ENCODE results near the gene INPPL1.

INPPL1 gene

DNA sequence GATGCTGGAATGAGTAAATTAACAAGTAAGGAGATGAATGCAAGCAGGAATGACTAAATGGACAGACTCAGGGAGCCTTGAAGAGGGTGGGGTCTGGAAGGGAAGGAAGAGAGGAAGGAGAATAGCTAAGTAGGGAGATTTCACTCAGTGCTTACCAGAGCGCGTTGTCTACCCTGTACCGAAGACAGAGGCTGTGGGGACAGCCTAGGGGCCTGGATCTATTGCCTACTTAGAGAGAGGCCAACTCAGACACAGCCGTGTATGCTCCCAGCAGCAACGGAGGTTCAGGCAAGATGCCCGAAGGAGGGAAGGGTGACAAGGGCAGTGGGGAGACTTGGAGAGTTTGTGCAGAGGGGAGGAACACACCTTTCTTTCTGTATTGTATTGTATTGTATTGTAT lies 7.9 kb upstream of the INPPL1 start, which contains the start of gene FOLR2:
TSS of gene FOLR2 (plus strand) at position 157 of the 400 bp plus-strand sequence. CDS start 1,791 bp downstream, outside the sequence.
- DNase-seq (ENCODE audit: low spot score), result no peak

DNA sequence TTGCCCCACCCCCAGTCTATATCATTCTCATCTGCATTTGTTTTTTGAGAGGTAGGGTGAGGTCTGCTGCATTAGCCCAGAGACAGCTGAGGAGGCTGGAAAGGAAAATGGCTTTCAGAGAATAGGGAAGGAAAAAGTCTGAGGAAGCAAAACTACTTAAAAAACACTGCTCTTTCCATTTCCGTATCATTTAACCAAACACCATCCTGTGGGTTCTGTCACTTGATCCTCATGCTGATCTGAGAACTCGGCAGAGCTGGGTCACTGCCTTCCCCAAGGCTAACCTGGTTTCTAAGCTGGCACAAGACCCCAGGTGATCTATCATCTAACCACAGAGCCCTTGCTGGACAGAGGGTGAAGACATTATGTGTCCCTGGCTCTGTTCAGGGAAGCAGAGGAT lies 6.7 kb upstream of the INPPL1 start:
- DNase-seq (ENCODE audit: low spot score), result no peak

DNA sequence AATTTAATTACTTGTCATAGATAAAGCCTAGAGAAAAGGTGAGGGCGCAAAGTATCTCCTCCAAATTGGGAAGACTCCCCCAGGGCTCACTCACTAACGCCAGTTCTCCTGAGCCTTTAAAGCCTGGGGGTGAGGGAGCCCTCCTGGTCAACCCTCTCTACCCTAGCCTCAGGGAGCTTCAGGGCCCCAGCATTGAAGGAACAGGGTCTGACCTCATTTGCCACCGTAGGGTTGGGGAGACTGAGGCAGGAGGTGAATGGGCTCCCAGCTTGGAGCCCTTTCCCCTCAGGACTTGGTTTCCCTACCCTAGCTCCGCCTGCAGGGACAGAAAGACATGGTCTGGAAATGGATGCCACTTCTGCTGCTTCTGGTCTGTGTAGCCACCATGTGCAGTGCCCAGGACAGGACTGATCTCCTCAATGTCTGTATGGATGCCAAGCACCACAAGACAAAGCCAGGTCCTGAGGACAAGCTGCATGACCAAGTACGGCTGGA lies 6.3 kb upstream of the INPPL1 start:
- DNase-seq (ENCODE audit: low spot score), result no peak

DNA sequence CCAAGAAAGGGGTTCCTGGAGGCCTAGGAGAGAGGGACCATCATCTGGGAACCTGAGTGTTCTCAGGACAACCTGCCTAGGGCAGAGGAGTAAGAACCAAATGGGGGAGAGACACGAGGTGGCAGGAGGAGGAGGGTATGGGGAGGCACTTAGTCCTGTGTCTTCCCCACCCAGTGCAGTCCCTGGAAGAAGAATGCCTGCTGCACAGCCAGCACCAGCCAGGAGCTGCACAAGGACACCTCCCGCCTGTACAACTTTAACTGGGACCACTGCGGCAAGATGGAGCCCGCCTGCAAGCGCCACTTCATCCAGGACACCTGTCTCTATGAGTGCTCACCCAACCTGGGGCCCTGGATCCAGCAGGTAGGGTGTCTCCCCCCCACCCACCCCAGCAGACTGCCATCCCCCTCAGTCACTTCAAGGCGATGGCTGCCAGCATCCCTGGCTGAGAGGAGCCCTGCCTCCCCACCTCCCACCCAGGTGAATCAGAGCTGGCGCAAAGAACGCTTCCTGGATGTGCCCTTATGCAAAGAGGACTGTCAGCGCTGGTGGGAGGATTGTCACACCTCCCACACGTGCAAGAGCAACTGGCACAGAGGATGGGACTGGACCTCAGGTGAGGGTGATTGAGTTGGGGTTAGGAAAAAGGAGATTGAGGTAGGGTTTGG lies 3.7 kb upstream of the INPPL1 start:
- no peak for DNase-seq (ENCODE audit: low spot score)

DNA sequence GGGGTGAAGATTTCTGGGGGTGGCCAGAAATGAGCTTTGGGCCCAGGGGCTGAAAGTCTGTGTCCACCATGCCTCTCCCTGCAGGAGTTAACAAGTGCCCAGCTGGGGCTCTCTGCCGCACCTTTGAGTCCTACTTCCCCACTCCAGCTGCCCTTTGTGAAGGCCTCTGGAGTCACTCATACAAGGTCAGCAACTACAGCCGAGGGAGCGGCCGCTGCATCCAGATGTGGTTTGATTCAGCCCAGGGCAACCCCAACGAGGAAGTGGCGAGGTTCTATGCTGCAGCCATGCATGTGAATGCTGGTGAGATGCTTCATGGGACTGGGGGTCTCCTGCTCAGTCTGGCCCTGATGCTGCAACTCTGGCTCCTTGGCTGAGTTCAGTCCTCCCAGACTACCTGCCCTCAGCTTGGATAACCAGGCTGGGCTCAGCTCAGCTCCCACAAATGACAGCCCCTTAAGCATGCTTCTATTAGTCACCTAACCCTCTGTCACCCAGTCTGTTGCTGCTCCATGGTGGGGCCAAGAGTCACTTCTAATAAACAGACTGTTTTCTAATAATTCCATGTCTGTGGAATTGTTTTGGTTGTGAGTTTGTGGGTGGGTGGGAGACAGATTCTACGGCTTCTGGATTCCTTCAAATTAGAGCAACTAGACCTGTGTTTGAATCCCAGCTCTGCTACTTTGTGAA lies 3.0 kb upstream of the INPPL1 start:
- no peak for DNase-seq (ENCODE audit: low spot score)

DNA sequence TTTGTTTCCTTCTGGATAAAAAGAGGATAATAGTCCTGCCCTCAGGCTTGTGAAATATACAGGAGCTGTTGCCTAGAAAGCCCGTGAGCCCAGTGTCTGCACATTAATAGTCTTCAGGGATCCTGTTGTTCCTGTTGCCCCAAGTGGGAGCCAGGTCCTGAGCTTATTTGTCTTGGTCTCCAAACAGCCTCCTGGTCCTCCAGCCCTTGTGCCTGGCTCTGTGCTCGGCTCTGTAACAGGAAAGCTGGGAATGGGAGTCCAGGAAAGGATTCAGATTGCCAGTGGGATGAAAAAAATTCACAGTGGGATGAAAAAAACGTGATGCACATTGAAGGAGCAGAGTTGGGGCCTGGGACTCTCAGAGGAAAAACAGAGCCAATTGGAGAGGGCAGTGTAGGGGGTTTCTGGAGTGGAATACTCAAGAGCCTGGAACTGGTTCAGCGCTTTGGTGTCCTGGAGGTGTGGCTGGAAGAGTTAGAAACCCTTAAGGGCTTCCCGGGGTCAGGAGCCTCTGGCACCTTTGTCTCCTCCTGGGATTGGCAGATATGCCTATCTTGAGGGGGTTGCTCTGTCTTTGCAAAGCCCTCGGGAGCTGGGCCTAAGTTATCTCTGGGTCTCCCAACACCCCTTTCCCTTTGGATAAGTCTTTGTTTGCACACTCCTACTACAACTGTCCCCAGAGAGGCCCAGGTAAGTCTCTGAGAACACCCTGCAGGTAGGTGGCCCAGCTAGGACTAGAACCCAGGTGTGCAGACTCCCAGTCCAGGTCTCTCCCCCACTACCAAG lies 2.3 kb upstream of the INPPL1 start:
- DNase-seq (ENCODE audit: low spot score), result no peak

DNA sequence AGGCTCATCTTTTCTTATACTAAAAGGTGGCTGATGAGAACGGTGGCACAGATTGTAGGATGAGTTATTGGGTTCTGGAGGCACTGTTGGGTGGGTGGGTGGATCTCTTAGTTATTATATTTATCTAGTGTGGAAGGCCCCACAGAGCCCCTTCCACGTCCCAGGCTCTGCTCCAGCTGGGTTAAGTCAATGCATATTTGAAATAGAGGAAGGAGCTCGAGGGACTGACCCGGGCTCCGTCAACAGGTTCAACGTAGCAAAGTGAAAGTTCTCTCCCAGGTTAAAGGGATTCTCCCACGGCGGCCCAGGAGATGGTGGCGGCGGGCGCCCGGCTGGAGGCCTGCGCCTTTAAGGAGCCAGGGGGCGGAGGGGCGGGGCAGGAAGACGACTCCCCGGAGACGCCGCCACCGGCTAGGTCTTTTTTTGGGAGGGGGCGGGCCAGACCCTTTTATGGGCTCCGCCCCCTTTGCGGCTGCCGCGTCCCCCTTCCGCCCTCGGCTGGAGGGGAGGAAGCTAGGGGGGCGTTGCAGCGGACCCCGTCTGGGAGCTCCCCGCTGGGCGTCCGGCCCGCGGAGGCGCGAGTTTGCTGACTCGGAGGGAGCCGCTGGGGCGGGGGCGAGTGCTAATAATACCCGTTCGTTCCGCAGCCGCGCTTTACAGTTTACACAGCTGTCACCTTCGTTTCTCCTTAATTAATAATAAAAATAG lies 1.5 kb upstream of the INPPL1 start:
- no peak for DNase-seq (ENCODE audit: low spot score)

DNA sequence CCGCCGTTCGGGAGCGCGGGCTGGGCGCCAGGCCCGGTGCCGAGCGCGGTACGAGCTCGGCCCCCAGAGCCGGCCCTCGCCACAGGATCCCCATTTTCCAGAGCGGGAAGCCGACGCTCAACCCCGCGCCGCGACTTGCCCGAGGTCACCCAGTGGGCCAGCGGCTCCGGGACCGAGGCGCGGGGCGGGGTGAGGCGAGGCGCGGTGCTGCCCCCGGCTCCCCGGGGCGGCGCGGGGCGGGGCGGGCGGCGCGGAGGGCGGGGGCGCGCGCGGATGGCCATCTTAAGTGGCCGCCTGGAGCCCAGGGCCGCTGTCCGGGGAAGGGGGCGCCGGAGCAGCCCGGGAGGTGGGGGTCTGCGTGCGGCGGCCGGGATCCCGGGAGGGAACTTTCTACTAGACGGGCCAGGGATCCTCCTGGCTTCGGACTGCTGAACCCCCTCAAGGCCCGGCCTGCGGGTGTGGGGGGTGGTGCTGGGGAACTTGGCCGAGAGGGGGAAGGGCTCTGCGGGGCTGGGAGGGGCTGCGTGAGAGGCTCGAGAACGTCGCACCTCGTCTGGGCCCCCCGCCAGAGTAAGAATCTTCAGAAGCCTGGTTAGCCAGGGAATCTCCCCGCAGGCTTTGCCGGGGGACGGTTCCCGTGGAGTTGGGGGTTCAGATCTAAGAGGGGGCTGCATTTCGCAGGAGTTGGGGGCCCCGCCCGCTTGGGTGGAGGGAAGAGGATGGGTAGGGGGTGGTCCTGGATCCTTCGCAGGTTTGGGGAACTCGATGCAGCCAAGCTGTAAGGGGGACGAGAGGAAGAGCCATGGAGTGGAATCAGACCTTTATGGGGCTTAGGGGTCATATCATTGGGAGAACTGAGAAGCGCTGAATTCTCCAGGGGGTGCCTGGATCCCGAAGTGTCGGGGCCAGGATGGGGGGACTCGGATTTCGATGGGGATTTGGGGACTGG lies 678 bp upstream of the INPPL1 start:
- no peak for DNase-seq (ENCODE audit: low spot score)

DNA sequence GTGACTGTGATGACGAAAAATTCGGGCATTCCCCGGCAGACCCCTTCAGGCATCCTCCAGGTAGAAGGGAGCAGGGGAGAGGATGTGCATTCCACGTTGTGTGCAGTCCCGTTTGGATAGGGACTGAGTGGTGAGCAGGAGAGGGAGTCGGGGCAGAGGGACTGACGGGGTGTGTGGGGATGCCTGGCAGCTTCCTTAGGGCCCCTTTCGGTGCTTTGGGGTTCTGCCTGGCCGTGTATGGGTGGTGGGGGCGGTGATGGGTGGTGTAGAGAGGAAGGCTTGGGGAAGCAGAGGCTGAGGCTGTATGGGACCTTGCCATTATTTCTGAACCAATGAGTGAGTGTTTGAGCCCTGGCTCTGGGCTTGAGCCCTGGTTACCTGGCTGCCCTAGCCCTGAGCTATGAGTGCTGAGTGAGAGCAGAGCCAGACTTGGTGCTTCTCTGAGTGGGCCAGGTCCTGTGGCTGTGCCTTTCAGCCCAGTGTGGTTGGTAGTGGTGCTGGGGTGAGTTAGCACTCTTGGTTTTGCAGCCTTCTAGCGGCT lies 914 bp downstream of the INPPL1 start:
- DNase-seq (ENCODE audit: low spot score), result no peak

DNA sequence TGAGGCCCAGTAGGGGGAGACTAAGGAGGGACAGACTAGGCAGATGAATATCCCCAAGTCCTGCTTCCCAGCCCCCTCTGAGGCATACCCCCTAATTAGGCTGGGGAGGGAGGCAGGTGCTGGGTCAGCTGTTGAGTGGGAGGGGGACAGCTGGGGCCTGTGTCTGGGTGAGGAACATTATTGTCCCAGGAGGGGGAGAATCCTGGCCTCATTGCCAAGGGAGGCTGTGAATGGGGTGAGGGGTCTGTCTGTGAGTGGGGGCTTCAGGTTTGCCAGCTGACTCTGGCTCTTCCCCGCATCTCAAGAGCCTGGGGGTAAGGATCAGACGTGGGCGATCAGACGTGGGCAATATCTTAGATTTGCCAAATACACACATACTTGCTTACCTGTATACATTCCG lies 2.1 kb downstream of the INPPL1 start:
- no peak for DNase-seq (ENCODE audit: low spot score)

DNA sequence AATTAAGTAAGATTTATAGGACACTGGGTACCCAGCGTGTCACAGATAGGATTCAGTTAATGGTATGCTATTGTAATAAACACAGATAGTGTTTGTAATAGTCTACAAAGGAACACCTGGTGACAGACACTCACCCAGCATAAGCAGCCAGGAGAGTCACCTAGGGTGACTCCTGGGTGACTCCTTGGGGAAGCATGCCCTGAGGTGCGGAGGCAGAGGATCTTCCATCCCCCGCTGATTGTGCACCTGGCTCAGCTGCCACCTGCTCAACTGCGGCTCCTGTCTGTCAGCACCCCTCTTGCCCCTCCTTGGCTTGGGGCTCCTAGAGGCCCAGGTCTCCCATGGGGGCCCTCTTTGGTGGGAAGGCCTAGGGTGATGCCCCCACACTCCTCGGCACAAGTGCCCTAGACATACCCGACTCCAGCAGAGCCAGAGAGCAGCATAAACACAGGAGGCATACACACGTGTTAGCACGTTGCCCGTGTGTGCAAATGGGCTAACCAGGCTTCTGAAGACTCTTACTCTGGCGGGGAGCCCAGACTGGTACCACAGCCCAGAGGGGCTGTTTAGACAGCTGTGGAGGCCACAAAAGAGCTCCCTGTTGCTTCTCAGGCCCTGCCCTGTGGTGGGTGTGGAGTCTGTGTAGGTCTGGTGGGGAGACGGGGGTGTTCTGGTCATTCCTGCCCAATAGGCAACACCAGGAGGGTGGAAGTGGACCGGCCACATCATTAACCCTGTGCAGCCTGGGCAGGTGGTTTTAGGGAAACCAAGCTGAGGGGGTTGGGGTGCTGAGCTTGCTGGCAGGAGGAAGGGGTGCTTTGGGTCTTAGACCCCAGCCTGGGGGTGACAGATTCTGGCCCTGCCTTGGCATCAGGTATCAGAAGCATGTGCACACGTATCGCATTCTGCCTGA lies 3.0 kb downstream of the INPPL1 start:
- no peak for DNase-seq (ENCODE audit: low spot score)

DNA sequence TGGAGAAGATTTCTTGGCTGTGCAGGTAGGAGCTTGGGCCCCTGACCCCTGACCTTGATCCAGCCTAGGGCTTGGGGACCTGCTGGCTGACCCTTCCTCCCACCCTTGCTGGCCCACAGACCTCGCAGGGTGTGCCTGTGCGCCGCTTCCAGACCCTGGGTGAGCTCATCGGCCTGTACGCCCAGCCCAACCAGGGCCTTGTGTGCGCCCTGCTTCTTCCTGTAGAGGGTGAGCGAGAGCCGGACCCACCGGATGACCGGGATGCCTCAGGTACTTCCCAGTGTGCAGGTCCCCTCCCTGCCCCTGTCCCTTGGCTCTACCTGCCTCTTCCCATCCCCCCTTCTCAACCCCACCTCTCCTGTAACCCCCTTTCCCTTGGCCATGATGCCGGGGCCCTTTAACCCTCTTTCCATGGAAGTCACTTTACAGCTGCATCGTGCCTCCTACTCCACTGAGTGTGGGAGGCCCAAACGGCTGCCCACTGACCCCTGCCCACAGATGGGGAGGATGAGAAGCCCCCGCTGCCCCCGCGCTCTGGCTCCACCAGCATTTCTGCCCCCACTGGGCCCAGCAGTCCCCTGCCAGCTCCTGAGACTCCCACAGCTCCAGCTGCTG lies 3.8 kb downstream of the INPPL1 start:
- DNase-seq (ENCODE audit: low spot score), result no peak

DNA sequence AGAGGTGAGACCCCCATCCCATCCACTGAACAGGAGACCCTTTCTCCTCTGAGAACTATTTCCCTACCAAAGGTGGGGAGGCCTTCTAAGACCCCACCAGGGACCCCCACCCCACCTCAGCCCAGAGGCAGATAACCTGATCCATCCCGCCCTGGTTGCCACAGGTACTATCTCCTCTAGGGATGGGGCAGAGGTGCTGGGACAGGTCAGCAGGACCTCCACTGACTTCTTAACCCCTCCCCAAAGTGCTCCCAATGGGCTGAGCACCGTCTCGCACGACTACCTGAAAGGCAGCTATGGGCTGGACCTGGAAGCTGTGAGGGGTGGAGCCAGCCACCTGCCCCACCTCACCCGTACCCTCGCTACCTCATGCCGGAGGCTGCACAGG lies 4.3 kb downstream of the INPPL1 start:
- no peak for DNase-seq (ENCODE audit: low spot score)

DNA sequence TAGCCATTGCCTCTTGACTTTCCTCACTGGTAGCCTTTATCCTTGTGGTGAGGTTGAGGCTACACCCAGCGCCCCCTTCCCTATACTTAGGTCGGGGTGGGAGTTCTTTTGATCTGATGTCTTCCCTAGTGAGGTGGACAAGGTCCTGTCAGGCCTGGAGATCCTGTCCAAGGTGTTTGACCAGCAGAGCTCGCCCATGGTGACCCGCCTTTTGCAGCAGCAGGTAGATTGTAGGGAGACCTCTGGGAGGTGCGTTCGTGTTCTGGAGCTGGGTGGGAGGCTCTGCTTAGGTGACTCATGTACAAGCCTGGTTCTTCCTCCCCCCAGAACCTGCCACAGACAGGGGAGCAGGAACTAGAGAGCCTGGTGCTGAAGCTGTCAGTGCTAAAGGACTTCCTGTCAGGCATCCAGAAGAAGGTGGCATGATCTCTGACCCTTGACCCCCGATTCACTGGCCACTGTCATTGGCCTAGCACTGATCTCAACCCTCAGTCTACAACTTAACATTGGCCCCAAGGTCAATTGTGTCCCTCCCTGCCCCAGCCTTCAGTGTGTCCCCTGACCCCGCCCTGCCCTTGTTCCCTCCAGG lies 4.9 kb downstream of the INPPL1 start:
- no peak for DNase-seq (ENCODE audit: low spot score)

DNA sequence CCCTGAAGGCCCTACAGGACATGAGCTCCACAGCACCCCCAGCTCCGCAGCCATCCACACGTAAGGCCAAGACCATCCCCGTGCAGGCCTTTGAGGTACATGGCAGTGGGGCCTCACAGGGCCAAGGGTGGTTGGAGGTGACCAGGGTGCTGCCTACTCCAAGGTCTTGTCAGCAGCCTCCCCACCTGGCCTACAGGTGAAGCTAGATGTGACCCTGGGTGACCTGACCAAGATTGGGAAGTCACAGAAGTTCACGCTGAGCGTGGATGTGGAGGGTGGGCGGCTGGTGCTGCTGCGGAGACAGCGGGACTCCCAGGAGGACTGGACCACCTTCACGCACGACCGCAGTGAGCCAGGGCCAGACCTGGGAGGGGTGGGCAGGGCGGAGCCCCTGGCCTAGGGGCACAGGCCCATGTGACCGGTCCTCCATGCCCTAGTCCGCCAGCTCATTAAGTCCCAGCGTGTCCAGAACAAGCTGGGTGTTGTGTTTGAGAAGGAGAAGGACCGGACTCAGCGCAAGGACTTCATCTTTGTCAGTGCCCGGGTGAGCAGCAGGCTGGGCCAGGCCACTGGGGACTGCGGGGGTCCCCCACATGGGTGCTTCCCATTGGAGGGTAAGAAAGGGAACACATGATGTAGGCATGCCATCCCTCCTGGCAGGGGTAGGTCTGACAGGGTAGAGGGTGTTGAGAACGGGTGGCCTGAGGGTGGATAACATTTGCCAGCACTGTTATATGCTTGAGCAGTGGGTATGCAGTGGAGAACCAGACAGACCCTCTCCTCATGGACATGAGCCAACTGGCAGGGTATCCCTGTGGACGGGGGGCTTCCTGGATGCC lies 5.6 kb downstream of the INPPL1 start:
- no peak for DNase-seq (ENCODE audit: low spot score)

DNA sequence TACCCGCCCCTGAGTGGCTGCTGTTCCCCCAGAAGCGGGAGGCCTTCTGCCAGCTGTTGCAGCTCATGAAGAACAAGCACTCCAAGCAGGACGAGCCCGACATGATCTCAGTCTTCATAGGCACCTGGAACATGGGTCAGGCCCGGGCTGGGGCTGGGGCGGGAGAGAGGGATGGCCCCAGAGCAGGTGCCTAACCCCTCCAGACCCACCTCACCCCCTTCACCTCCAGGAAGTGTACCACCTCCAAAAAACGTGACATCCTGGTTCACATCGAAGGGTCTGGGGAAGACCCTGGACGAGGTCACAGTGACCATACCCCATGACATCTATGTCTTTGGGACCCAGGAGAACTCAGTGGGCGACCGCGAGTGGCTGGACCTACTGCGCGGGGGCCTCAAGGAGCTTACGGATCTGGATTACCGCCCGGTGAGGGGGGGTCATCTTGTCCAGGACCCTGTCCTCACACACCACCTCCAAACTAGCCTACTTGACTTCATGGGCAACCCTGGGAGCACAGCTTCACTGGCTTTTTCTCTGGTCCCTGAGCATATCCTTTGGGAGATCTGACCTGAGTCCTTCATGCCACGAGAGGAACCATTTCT lies 6.3 kb downstream of the INPPL1 start:
- no peak for DNase-seq (ENCODE audit: low spot score)

DNA sequence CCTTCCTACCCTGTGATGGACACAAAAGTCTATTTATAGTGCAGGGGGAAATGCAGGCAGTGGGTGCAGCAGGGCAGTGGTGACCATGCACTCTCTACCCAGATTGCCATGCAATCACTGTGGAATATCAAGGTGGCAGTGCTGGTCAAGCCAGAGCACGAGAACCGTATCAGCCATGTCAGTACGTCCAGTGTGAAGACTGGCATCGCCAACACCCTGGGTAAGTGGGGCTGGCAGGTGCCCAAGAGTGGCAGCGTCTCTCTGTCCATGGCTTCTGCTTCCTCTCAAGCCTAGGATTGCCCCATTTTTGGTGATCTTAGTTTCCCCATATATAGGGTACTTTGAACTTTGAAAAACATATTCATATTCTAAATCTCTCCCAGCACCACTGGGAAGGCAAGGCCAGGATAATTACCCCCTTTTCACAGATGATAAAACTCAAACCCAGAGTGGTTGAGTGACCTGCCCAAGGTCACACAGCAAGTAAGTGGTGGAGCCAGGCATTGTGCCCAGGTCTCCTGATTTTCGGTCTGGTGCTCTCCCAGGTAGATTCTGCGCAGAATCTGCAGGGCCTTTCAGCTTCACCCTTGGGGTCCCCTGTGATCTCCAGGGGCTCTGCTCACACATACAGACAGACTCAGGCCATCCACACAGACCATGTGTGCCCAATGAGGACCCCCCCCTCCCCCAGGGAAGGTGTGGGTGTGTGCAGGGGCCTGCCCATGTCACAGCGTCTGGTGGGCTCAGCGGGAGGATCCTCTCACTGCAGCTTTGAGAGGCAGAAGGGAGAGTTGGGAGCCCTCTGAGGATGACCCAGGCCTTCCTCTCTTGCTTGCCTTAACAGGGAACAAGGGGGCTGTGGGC lies 7.1 kb downstream of the INPPL1 start:
- no peak for DNase-seq (ENCODE audit: low spot score)
